K562 (cell line): ENCODE measurements around the gene DTNA. TPM values are rescaled to one million over a fixed set of nuclear protein-coding genes. Genes with fewer than 3 reads are reported as not detected.
"Not testable (repeated sequence)": the region's sequence is repeated elsewhere in the genome, so short reads cannot be mapped to it uniquely, and the experiment has no call there.

ENCODE experiments used
- ATAC-seq: fragments of 200-7000 bp; cut with Tn5 transposase; 3 replicates; pipeline ENCODE4 v1.9.1; 2020; ENCODE audit warnings: moderate library complexity
- BruUV-seq: library from RNA; stranded (reverse); fragments of 400-500 nt; replicated peaks from 2 replicates; lab custom pipeline; 2021; lab: Mats Ljungman, UMichigan
- CTCF ChIA-PET: fragments of 300-600 bp; formaldehyde crosslinking; extraction: SDS; loops from one replicate; lab custom pipeline; 2021; ENCODE audit warnings: low intra/inter-chr PET ratio; lab: Yijun Ruan, JAX
- POLR2A ChIA-PET: fragments of 300-600, 350-650 bp; sonication (Branson Sonifier 250); formaldehyde crosslinking; extraction: SDS; loops from one replicate; lab custom pipeline; 2021; ENCODE audit warnings: antibody characterized with exemption, inconsistent platforms; lab: Yijun Ruan, JAX
- DNase-seq, 4 experiments: peaks; one replicate each; pipeline versions ENCODE4 v3.0.0 to v3.0.0-alpha.2; 2011 to 2018; ENCODE audit warnings: low spot score in 3 of 4, mixed read lengths in 3 of 4; ENCODE audit errors: extremely low read depth in 1 of 4
- FAIRE-seq: peaks from 2 replicates; lab custom pipeline; 2011; peaks lifted over from hg19 to GRCh38; lab: Jason Lieb, UNC
- H2AFZ ChIP-seq: 2 replicates; pipeline ENCODE4 v1.6.0; 2011; ENCODE audit warnings: low read depth, low read length, control low read depth, inconsistent platforms
- H3K27ac ChIP-seq: fragments of 200-600 bp; 3 replicates; pipeline ENCODE4 v1.8.0; 2011; ENCODE audit warnings: low read depth, mild to moderate bottlenecking, control low read depth, inconsistent platforms, low read length, moderate library complexity, mixed read lengths; ENCODE audit errors: extremely low read depth
- H3K27me3 ChIP-seq, 2 experiments: fragments of 300-600 bp in 1 of 2; 2 replicates in 1 of 2; 3 replicates in 1 of 2; pipeline versions ENCODE4 v1.6.0 to v1.8.0; 2011; ENCODE audit warnings: inconsistent platforms in 2 of 2, low read length in 2 of 2, mild to moderate bottlenecking in 1 of 2, mixed read lengths in 1 of 2, moderate library complexity in 1 of 2; ENCODE audit not compliant: control insufficient read depth in 2 of 2, insufficient read depth in 2 of 2
- H3K36me3 ChIP-seq: fragments of 300-600 bp; 3 replicates; pipeline ENCODE4 v1.8.0; 2011; ENCODE audit warnings: mild to moderate bottlenecking, low read length, inconsistent platforms; ENCODE audit not compliant: control insufficient read depth, insufficient read depth
- H3K4me1 ChIP-seq, 2 experiments: fragments of 200-600 bp in 1 of 2; replicated peaks in 1 of 2; 2 replicates in 1 of 2; 3 replicates in 1 of 2; pipeline versions ENCODE4 v1.5.1 to v1.8.0; 2011; ENCODE audit warnings: inconsistent platforms in 2 of 2, low read length in 2 of 2, mild to moderate bottlenecking in 1 of 2, mixed read lengths in 1 of 2, moderate library complexity in 1 of 2; ENCODE audit not compliant: control insufficient read depth in 2 of 2, insufficient read depth in 2 of 2
- H3K4me2 ChIP-seq: 2 replicates; pipeline ENCODE4 v1.6.1; 2011; ENCODE audit warnings: low read length, control low read depth, inconsistent platforms, mixed read lengths; ENCODE audit not compliant: insufficient read depth
- H3K4me3 ChIP-seq: fragments of 200-600 bp; sonication (generic), shearing (Covaris generic); 2 replicates; pipeline ENCODE4 v1.5.1; 2016; ENCODE audit warnings: control low read depth, inconsistent platforms
- H3K79me2 ChIP-seq: fragments of 200-600 bp; 3 replicates; pipeline ENCODE4 v1.8.0; 2011; ENCODE audit warnings: low read length, inconsistent platforms; ENCODE audit not compliant: control insufficient read depth, insufficient read depth
- H3K9ac ChIP-seq, 2 experiments: 2 replicates each; pipeline versions ENCODE4 v1.6.0 to v1.6.1; 2011; ENCODE audit warnings: low read depth in 2 of 2, low read length in 2 of 2, control low read depth in 1 of 2, inconsistent platforms in 1 of 2, mild to moderate bottlenecking in 1 of 2, mixed read lengths in 1 of 2; ENCODE audit not compliant: insufficient read depth in 1 of 2
- H3K9me1 ChIP-seq: one replicate; pipeline ENCODE4 v1.6.0; 2011; ENCODE audit warnings: inconsistent platforms, mild to moderate bottlenecking, low read length, moderate library complexity; ENCODE audit not compliant: control insufficient read depth, insufficient read depth
- H3K9me3 ChIP-seq: replicated peaks from 2 replicates; pipeline ENCODE4 v1.5.1; 2011; ENCODE audit warnings: low read depth, low read length, inconsistent platforms; ENCODE audit not compliant: control insufficient read depth, insufficient read depth
- H4K20me1 ChIP-seq: replicated peaks from 2 replicates; pipeline ENCODE4 v1.6.1; 2011; ENCODE audit warnings: low read length, inconsistent platforms, mixed read lengths; ENCODE audit not compliant: control insufficient read depth, insufficient read depth
- CSDE1 ChIP-seq, 2 experiments: fragments of 450-650 bp; IDR thresholded peaks; 2 replicates each; pipeline ENCODE4 v1.6.1; 2016; ENCODE audit warnings: mild to moderate bottlenecking in 1 of 2
- HMG20A ChIP-seq: fragments of 450-650 bp; formaldehyde crosslinking; conservative IDR thresholded peaks from 2 replicates; pipeline ENCODE4 v1.4.0; 2020; ENCODE audit warnings: mild to moderate bottlenecking, mixed read lengths
- WGBS: fragments of 100-300 bp; shearing (Covaris generic); methylation state at CpG from one replicate; pipeline ENCODE4 v1.1.6; 2016; ENCODE audit warnings: low coverage, mixed read lengths; ENCODE audit not compliant: insufficient coverage; ENCODE audit errors: missing lambda C conversion rate; 5-methylcytosine and 5-hydroxymethylcytosine counted together
- in situ Hi-C: fragments of 300-500 bp; cut with MboI; formaldehyde crosslinking; loops from 4 replicates; pipeline ENCODE4 v1.15.0; 2018; ENCODE audit warnings: inconsistent platforms, mixed read lengths
- intact Hi-C: fragments of 100-400 bp; cut with micrococcal nuclease; formaldehyde crosslinking; loops from 2 replicates; pipeline ENCODE4 v1.14.2; 2022
- polyA plus RNA-seq, 8 experiments: library from polyadenylated mRNA; depleted of rRNA in 4 of 8; stranded (reverse) in 5 of 8; unstranded in 3 of 8; fragments of >200 nt; fragmentation: Nextera tagmentation in 2 of 8; fragmentation: Illumina TruSeq in 1 of 8; extraction: Ambion mirVana in 2 of 8; extraction: Trizol in 1 of 8; gene quantifications; 2 replicates each; pipeline versions ENCODE4 v1.2.1 to v1.2.3, GENCODE V29; 2011 to 2014; ENCODE audit warnings: inconsistent platforms in 1 of 8, missing spikeins in 1 of 8
- total RNA-seq, 7 experiments: library from RNA; depleted of rRNA in 6 of 7; stranded (reverse); fragments of >200 nt in 6 of 7; fragmentation: Illumina TruSeq in 2 of 7; extraction: Trizol in 2 of 7; gene quantifications; 2 replicates each; pipeline versions ENCODE4 v1.2.1 to v1.2.3, GENCODE V29; 2011 to 2021; ENCODE audit warnings: low replicate concordance in 1 of 7

The DTNA gene
- total and polyA plus RNA-seq, 9 of the 15 experiments (the other 6 are each of a cell fraction or from before 2014, with no cell fraction given): 0.07 to 2.4 (median 0.22) TPM; not detected in 2

DNA sequence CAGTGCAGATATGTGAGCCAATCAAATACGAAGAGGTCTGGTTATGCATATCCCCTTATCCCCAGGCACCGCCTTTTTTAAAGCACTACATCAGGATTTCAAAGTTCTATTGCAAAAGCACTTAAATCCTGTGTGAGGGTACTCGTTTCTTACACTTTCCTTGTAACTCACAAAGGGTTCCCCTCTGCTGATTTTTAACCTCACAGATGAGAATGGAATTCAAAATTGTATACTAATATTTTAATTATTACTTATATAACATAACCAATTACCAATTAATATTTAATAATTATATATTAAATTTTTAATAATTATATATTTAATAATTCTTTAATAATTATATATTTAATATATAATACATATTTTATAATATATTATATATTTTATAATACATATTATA, 204.9 kb downstream of the DTNA start:
- 0% methylated on average over 3 of the region's 3 CpGs for WGBS
- no peak for ATAC-seq
- TF ChIP-seq HMG20A (CRISPR knock-in tag) (no peak), CSDE1 (IDR thresholded peaks at IDR 0.05) (no peak)
- Histone ChIP-seq H3K4me2 (no peak overlapping the region), H3K9me1 (no peaks in the 10 kb centered on the region), H3K27ac (no peak overlapping the region), H3K4me3 (no peak overlapping the region), H3K79me2 (no peaks in the 10 kb centered on the region), H3K9ac (no peak overlapping the region), H3K27me3 (no peaks in the 10 kb centered on the region), H3K4me1 (no peaks in the 10 kb centered on the region), H2AFZ (no peak overlapping the region), H3K9me3 (no peaks in the 10 kb centered on the region), H3K36me3 (no peaks in the 10 kb centered on the region), H4K20me1 (no peaks in the 10 kb centered on the region)
- CTCF ChIA-PET: no interaction called here
- in situ Hi-C loops: no loop called here
- no TSS peak for BruUV-seq
- no peak for DNase-seq
- intact Hi-C loops: no loop called here
- FAIRE-seq: no peak
- POLR2A ChIA-PET: no interaction called here

DNA sequence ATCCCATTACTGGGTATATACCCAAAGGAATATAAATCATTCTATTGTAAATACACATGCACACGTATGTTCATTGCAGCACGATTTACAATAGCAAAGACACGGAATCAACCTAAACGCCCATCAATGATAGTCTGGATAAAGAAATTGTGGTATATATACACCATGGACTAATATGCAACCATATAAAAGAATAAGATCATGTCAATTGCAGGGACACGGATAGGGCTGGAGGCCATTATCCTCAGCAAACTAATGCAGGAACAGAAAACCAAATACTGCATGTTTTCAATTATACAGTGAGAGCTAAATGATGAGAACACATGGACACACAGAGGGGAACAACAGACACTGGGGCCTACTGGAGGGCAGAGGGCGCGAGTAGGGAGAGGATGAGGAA, 206.4 kb downstream of the DTNA start:
- H3K9ac ChIP-seq, H3K27me3 ChIP-seq, H3K4me3 ChIP-seq, intact Hi-C loops, H3K36me3 ChIP-seq, H3K4me2 ChIP-seq, H3K27ac ChIP-seq, H3K9me1 ChIP-seq, H3K79me2 ChIP-seq, ATAC-seq, POLR2A ChIA-PET, H4K20me1 ChIP-seq, CTCF ChIA-PET, DNase-seq, H3K4me1 ChIP-seq, H2AFZ ChIP-seq, BruUV-seq, H3K9me3 ChIP-seq, in situ Hi-C loops, FAIRE-seq: not testable (repeated sequence)
- WGBS: 2% methylated on average over 7 of the region's 7 CpGs
